Measurements from ENCODE around the gene SLC39A9.

SLC39A9 gene

GRCh38 chr14:69443296-69443805 lies 44.9 kb downstream of the SLC39A9 start:
- Histone ChIP-seq H2BK120ac (ENCODE audit: low read depth, low read length) (no peak overlapping the region), H3K9ac (ENCODE audit: low read depth, low read length, poor library complexity) (no peak overlapping the region), H3K27me3 (ENCODE audit: control insufficient read depth in 3 of 3, insufficient read depth in 3 of 3, low read depth in 1 of 3, low read length in 3 of 3) (no peaks in the 10 kb centered on the region), H3K4me2 (ENCODE audit: insufficient read depth, low read length, poor library complexity, severe bottlenecking) (no peak overlapping the region), H3K36me3 (replicated peaks in 1 of 2; ENCODE audit: control insufficient read depth in 2 of 2, insufficient read depth in 2 of 2, low read length in 2 of 2) (peaks cover 3 to 38% of the 10 kb centered on the region in 2 donors), H3K23ac (ENCODE audit: low read depth, low read length, poor library complexity) (no peak overlapping the region), H3K18ac (ENCODE audit: low read length) (no peak overlapping the region), H3K27ac (replicated peaks; ENCODE audit: low read length) (no peak overlapping the region), H3K9me3 (replicated peaks in 1 of 2; ENCODE audit: control insufficient read depth in 2 of 2, insufficient read depth in 1 of 2, low read depth in 1 of 2, low read length in 2 of 2) (no peaks in the 10 kb centered on the region), H3K14ac (ENCODE audit: low read length) (no peak overlapping the region), H2BK12ac (ENCODE audit: low read length) (no peak overlapping the region), H3K79me1 (ENCODE audit: low read depth, low read length) (no peaks in the 10 kb centered on the region), H2AFZ (ENCODE audit: low read length) (no peak overlapping the region), H2BK15ac (ENCODE audit: low read length) (no peak overlapping the region), H4K8ac (ENCODE audit: low read depth, low read length) (no peak overlapping the region), H2AK5ac (ENCODE audit: low read depth, low read length) (no peak overlapping the region), H4K91ac (ENCODE audit: low read depth, low read length, poor library complexity) (no peak overlapping the region), H3K4me3 (ENCODE audit: low read length in 2 of 2) (no peak overlapping the region), H2BK5ac (ENCODE audit: low read length) (no peak overlapping the region), H3K4ac (ENCODE audit: low read length) (no peak overlapping the region), H3K4me1 (ENCODE audit: control insufficient read depth in 2 of 2, insufficient read depth in 1 of 2, low read depth in 1 of 2, low read length in 2 of 2) (no peaks in the 10 kb centered on the region)
- no CpG with 5 or more reads among the region's 5 CpGs for WGBS, 2 donors (ENCODE audit: extremely low coverage in 2 of 2, insufficient read length in 2 of 2, insufficient replicate concordance in 1 of 2)
- DNase-seq (ENCODE audit: low spot score), result no peak

- Histone ChIP-seq H4K91ac (ENCODE audit: low read depth, low read length, poor library complexity) (no peak overlapping the region), H3K23ac (ENCODE audit: low read depth, low read length, poor library complexity) (no peak overlapping the region), H2BK15ac (ENCODE audit: low read length) (no peak overlapping the region), H2AK5ac (ENCODE audit: low read depth, low read length) (no peak overlapping the region), H3K27ac (replicated peaks; ENCODE audit: low read length) (no peak overlapping the region), H3K79me1 (ENCODE audit: low read depth, low read length) (no peaks in the 10 kb centered on the region), H2BK5ac (ENCODE audit: low read length) (no peak overlapping the region), H3K9me3 (replicated peaks in 1 of 2; ENCODE audit: control insufficient read depth in 2 of 2, insufficient read depth in 1 of 2, low read depth in 1 of 2, low read length in 2 of 2) (no peaks in the 10 kb centered on the region), H3K27me3 (ENCODE audit: control insufficient read depth in 3 of 3, insufficient read depth in 3 of 3, low read depth in 1 of 3, low read length in 3 of 3) (no peaks in the 10 kb centered on the region), H2BK12ac (ENCODE audit: low read length) (no peak overlapping the region), H2AFZ (ENCODE audit: low read length) (no peak overlapping the region), H4K8ac (ENCODE audit: low read depth, low read length) (no peak overlapping the region), H3K36me3 (replicated peaks in 1 of 2; ENCODE audit: control insufficient read depth in 2 of 2, insufficient read depth in 2 of 2, low read length in 2 of 2) (peaks cover 1 to 21% of the 10 kb centered on the region in 2 donors), H3K9ac (ENCODE audit: low read depth, low read length, poor library complexity) (no peak overlapping the region), H2BK120ac (ENCODE audit: low read depth, low read length) (no peak overlapping the region), H3K18ac (ENCODE audit: low read length) (no peak overlapping the region), H3K14ac (ENCODE audit: low read length) (no peak overlapping the region), H3K4ac (ENCODE audit: low read length) (no peak overlapping the region), H3K4me1 (ENCODE audit: control insufficient read depth in 2 of 2, insufficient read depth in 1 of 2, low read depth in 1 of 2, low read length in 2 of 2) (no peaks in the 10 kb centered on the region), H3K4me3 (ENCODE audit: low read length in 2 of 2) (no peak overlapping the region), H3K4me2 (ENCODE audit: insufficient read depth, low read length, poor library complexity, severe bottlenecking) (no peak overlapping the region)
- no CpG with 5 or more reads among the region's 8 CpGs for WGBS, 2 donors (ENCODE audit: extremely low coverage in 2 of 2, insufficient read length in 2 of 2, insufficient replicate concordance in 1 of 2)
- DNase-seq (ENCODE audit: low spot score), result no peak
These were observed 50.7 kb downstream of the SLC39A9 start for GRCh38 chr14:69449216-69449615.

- Histone ChIP-seq H3K23ac (ENCODE audit: low read depth, low read length, poor library complexity) (no peak overlapping the region), H2AFZ (ENCODE audit: low read length) (no peak overlapping the region)
These were observed 53.4 kb downstream of the SLC39A9 start for GRCh38 chr14:69451941-69452340.

GRCh38 chr14:69458350-69458749 lies 59.9 kb downstream of the SLC39A9 start:
- Histone ChIP-seq H3K23ac (ENCODE audit: low read depth, low read length, poor library complexity) (no peak overlapping the region), H3K4me2 (ENCODE audit: insufficient read depth, low read length, poor library complexity, severe bottlenecking) (no peak overlapping the region), H2AK5ac (ENCODE audit: low read depth, low read length) (no peak overlapping the region), H3K4ac (ENCODE audit: low read length) (no peak overlapping the region), H2BK12ac (ENCODE audit: low read length) (no peak overlapping the region), H3K27me3 (ENCODE audit: control insufficient read depth in 3 of 3, insufficient read depth in 3 of 3, low read depth in 1 of 3, low read length in 3 of 3) (no peaks in the 10 kb centered on the region), H3K9ac (ENCODE audit: low read depth, low read length, poor library complexity) (no peak overlapping the region), H3K18ac (ENCODE audit: low read length) (no peak overlapping the region), H2BK5ac (ENCODE audit: low read length) (no peak overlapping the region), H4K91ac (ENCODE audit: low read depth, low read length, poor library complexity) (no peak overlapping the region), H3K14ac (ENCODE audit: low read length) (no peak overlapping the region), H3K27ac (replicated peaks; ENCODE audit: low read length) (no peak overlapping the region), H2BK120ac (ENCODE audit: low read depth, low read length) (no peak overlapping the region), H3K36me3 (replicated peaks in 1 of 2; ENCODE audit: control insufficient read depth in 2 of 2, insufficient read depth in 2 of 2, low read length in 2 of 2) (peaks cover 9 to 76% of the 10 kb centered on the region in 2 donors), H3K79me1 (ENCODE audit: low read depth, low read length) (no peaks in the 10 kb centered on the region), H2BK15ac (ENCODE audit: low read length) (no peak overlapping the region), H2AFZ (ENCODE audit: low read length) (no peak overlapping the region), H3K4me3 (ENCODE audit: low read length in 2 of 2) (no peak overlapping the region), H3K9me3 (replicated peaks in 1 of 2; ENCODE audit: control insufficient read depth in 2 of 2, insufficient read depth in 1 of 2, low read depth in 1 of 2, low read length in 2 of 2) (no peaks in the 10 kb centered on the region), H4K8ac (ENCODE audit: low read depth, low read length) (no peak overlapping the region), H3K4me1 (ENCODE audit: control insufficient read depth in 2 of 2, insufficient read depth in 1 of 2, low read depth in 1 of 2, low read length in 2 of 2) (no peaks in the 10 kb centered on the region)
- no peak for DNase-seq (ENCODE audit: low spot score)
- WGBS, 2 donors (ENCODE audit: extremely low coverage in 2 of 2, insufficient read length in 2 of 2, insufficient replicate concordance in 1 of 2), result no CpG with 5 or more reads among the region's 11 CpGs

More at GRCh38 chr14:69451941-69452340, 53.4 kb downstream of the SLC39A9 start:
- no peak overlapping the region for H2BK120ac ChIP-seq (ENCODE audit: low read depth, low read length)
- no peak overlapping the region for H3K4me3 ChIP-seq (ENCODE audit: low read length in 2 of 2)
- no peaks in the 10 kb centered on the region for H3K9me3 ChIP-seq (replicated peaks in 1 of 2; ENCODE audit: control insufficient read depth in 2 of 2, insufficient read depth in 1 of 2, low read depth in 1 of 2, low read length in 2 of 2)
- H3K9ac ChIP-seq (ENCODE audit: low read depth, low read length, poor library complexity), result no peak overlapping the region
- H2BK12ac ChIP-seq (ENCODE audit: low read length), result no peak overlapping the region
- no peak overlapping the region for H4K91ac ChIP-seq (ENCODE audit: low read depth, low read length, poor library complexity)
- no peak overlapping the region for H4K8ac ChIP-seq (ENCODE audit: low read depth, low read length)
- no CpG with 5 or more reads among the region's 2 CpGs for WGBS, 2 donors (ENCODE audit: extremely low coverage in 2 of 2, insufficient read length in 2 of 2, insufficient replicate concordance in 1 of 2)
- no peak for DNase-seq (ENCODE audit: low spot score)
- no peak overlapping the region for H2BK15ac ChIP-seq (ENCODE audit: low read length)
- H3K4me1 ChIP-seq (ENCODE audit: control insufficient read depth in 2 of 2, insufficient read depth in 1 of 2, low read depth in 1 of 2, low read length in 2 of 2), result no peaks in the 10 kb centered on the region
- no peak overlapping the region for H2AK5ac ChIP-seq (ENCODE audit: low read depth, low read length)
- H3K4me2 ChIP-seq (ENCODE audit: insufficient read depth, low read length, poor library complexity, severe bottlenecking), result no peak overlapping the region
- no peaks in the 10 kb centered on the region for H3K27me3 ChIP-seq (ENCODE audit: control insufficient read depth in 3 of 3, insufficient read depth in 3 of 3, low read depth in 1 of 3, low read length in 3 of 3)
- no peak overlapping the region for H3K4ac ChIP-seq (ENCODE audit: low read length)
- H2BK5ac ChIP-seq (ENCODE audit: low read length), result no peak overlapping the region
- no peaks in the 10 kb centered on the region for H3K79me1 ChIP-seq (ENCODE audit: low read depth, low read length)
- peaks cover 5 to 41% of the 10 kb centered on the region in 2 donors for H3K36me3 ChIP-seq (replicated peaks in 1 of 2; ENCODE audit: control insufficient read depth in 2 of 2, insufficient read depth in 2 of 2, low read length in 2 of 2)
- H3K14ac ChIP-seq (ENCODE audit: low read length), result no peak overlapping the region
- H3K18ac ChIP-seq (ENCODE audit: low read length), result no peak overlapping the region
- no peak overlapping the region for H3K27ac ChIP-seq (replicated peaks; ENCODE audit: low read length)

Data from neuronal stem cell (in vitro differentiated cells).